Stimulated activated CD8-positive, alpha-beta memory T cell treated with anti-CD3 and anti-CD28 coated beads, Interleukin-15, amount 100 ng/mL, for 4 hours (primary cell): Measurements from ENCODE around the gene HGS.
"Not testable (repeated sequence)": the region's sequence is repeated elsewhere in the genome, so short reads cannot be mapped to it uniquely, and the experiment has no call there.

Source experiments
- DNase-seq, 2 donors: peaks; one replicate each; pipeline ENCODE4 v3.0.0-alpha.2; 2020; ENCODE audit warnings: low read depth in 2 of 2

HGS gene

GRCh38 chr17:81717049-81717765 is 33.4 kb downstream of the HGS start:
- no peak for DNase-seq

DNA sequence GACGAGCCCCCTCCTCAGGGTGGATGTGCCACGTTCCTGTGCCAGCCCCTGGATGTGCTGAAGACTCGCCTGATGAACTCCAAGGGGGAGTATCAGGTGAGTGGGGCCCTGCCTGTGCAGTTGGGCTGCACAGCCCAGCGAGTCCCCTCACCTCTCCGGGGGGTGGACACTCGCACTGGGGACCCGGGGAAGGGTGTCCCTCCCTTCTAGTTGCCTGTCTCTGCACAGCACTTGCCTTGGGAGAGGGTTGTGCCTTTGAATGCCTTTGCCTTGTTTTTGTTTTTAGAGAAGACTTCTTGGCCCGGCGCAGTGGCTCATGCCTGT is 33.9 kb downstream of the HGS start:
- DNase-seq, result no peak

GRCh38 chr17:81719410-81720266 is 35.8 kb downstream of the HGS start:
- no peak for DNase-seq

GRCh38 chr17:81720267-81721071 is 36.7 kb downstream of the HGS start:
- no peak for DNase-seq

GRCh38 chr17:81722184-81723120 is 38.6 kb downstream of the HGS start:
- DNase-seq, result no peak

- DNase-seq, result no peak
These were observed 39.9 kb downstream of the HGS start for GRCh38 chr17:81723651-81724209.

DNA sequence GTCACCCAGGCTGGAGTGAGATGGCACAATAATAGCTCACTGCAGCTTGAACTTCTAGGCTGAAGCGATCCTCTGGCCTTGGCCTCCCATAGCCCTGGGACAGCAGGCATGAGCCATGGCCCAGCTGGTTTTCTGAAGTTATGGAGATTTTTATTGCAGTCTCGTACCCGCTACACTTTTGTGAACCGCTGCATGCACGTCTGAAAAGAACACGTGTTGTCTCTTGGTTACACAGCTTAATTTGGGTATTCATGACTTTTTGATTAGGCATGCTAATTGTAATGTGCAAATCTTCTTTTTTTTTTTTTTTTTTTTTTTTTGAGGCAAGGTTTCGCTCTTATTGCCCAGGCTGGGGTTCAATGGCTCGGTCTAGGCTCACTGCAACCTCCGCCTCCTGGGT is 41.6 kb downstream of the HGS start:
- DNase-seq, result no peak

DNA sequence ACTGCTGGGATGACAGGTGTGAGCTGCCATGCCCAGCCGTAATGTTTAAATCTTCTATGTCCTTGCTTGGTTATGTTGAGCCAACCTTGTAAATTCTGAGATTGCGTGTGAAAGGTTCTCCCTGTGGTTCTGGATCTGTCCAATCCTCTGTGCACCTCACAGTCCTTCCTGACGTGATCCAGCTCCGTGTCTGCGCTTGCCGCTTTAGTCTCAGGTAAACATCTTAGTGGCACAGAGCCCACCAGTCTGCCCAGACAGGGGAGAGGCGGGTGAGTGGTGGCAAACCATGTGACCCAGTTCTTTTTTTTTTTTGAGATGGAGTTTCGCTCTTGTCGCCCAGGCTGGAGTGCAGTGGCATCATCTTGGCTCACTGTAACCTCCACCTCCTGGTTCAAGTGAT is 42.2 kb downstream of the HGS start:
- no peak for DNase-seq

GRCh38 chr17:81727324-81728031 is 43.7 kb downstream of the HGS start:
- DNase-seq, result no peak

GRCh38 chr17:81733507-81734404 is 49.9 kb downstream of the HGS start:
- no peak for DNase-seq

DNA sequence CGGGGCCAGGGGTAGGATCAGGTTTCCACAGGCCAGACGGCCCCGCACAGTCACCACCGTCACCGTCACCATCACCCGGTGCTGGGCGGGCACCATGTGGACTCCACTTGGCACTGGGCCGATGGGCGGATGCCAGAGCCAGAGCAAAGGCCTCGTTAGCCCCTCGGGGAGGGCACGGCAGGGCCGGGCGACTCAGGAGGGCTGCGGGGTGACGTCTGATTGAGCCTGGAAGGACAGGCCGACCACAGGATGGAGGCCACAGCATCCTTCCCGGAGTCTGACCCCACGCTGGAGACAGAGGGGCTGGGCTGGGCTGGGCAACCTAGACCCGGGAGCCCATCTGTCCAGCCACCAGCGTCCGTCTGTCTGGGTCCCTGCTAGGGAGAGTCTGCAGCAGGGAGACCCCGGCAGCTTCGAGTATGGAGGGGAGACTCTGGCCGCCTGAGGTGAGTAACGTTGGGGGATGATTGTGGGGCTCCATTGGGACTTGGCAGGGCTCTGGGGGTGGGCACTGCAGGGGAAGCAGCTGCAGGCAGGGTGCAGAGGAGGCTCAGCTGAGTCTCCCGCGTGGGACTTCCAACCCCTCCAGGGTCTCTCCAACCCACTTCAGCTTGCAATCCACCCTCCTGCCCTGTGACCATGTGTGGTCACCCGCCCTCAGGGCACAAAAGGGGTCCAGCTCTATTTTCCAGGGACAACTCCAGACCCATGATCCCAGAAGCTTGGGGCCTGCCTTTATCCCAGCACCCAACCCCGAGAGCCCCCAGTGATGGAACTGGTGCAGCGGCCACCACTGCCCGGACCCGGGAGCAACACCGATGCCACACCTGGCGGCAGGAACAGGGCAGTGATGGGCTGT is 50.8 kb downstream of the HGS start:
- DNase-seq, result no peak

- DNase-seq, result no peak
These were observed 51.7 kb downstream of the HGS start for GRCh38 chr17:81735264-81736102.

DNA sequence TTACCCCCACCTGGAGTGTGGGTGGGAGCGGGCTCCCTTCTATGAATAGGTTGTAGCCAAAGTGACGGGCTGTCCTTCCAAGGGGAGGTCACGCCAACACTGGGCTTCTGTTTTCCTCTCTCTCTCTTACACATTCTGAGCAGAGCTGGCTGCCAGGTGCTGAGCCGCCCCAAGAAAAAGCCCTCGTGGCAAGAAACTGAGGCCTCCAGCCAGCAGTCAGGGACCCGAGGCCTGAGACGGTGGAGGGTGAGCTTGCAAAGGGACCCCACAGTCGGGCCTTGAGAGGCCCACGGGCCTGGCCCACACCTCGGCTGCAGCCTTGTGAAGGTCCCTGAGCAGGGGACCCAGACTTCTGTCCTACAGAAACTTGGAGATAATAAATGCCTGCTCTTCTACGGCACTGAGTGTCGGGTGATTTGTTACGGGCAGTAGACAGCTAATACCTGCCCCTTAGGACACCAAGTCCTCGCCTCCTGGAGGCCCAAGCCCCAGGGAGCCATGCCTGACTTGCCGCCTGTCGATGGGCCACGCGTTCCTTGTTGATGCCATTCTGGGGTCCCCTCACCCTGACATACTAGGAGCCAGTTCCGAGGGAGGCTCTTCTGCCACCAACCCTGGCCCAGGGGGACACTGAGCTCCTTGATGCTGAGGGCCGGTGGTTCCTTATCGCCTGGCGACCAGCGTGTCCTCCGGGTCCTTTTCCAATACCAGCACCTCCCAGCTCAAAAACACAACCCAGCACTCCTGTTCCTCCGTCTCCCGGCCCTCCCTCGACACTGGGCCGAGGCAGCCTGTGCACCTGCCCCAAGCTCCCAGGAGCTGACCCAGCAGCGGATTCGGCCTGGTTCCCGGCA is 54.4 kb downstream of the HGS start:
- DNase-seq, result no peak

DNA sequence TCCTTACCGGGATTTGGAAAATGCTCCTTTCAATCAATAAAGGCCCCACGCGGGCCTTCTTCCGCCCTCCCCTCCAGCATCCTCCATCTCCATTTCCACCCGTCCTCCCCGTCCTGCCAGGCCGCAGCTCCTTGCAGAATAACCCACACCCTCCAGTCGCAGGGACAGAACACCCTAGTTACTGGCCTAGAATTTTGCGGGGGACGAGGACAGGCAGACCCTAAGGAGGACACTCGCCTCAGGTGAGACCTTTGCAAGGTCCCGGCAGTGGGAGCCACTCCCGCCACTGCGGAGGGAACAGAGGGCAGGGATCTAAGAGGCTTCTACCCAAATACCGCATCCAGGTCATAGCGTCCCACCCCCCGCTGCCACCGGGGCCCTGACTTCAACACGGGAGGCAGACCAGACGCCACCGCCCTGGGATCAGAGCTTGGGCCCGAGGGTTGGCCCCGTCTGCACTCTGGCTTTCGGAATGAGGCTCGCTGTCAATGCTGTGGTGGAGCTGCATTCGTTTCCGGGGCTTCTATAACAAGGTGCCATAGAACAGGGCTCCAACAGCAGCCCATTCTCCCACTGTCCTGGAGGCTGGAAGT is 55.1 kb downstream of the HGS start:
- DNase-seq, result no peak

DNA sequence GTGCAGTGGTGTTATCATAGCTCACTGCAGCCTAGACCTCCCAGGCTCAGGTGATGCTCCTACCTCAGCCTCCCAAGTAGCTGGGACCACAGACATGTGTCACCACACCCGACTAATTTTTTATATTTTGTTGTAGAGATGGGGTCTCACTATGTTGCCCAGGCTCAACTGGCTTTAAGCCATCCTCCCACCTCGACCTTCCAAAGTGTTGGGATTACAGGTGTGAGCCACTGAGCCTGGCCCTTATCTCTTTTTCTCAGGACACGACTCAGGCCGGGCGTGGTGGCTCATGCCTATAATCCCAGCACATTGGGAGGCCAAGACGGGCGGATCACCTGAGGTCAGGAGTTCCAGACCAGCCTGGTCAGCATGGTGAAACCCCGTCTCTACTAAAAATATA is 55.8 kb downstream of the HGS start:
- DNase-seq, result not testable (repeated sequence)

DNA sequence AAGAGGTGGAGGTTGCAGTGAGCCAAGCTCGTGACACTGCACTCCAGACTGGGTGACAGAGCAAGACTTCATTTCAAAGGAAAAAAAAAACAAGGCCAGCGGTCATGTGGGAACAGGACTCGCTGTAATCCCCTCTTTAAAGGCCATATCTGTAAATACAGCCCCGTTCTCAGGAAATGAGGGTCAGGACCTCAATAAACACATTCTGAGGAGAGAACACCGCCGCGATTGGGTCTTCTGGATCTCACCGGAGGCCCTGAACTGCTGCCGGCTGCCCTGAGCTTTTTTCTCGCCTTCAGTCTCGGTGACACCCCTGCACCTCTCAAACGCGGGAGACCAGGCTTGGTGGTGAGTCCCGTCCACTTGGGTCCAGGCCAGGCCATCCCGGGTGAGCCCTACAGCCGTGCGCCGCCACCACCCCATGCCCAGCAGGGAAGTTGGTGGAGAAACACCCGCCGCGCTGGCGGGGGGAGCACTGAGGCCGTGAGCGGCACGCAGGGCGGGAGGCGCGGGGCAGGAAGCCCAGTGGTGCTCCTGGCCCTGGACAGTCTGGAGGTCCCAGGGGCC is 56.7 kb downstream of the HGS start:
- no peak for DNase-seq
